ENCODE data around the gene ANKRD12. TPM values are rescaled to one million over a fixed set of nuclear protein-coding genes. Genes with fewer than 3 reads are reported as not detected.

ANKRD12 gene
- total and polyA plus RNA-seq, 7 donors = 5.1 to 132 (median 88.5) TPM

GRCh38 chr18:9177031-9177430, 40.5 kb downstream of the ANKRD12 start:
- no peak overlapping the region for H3K27ac ChIP-seq
- H3K9me3 ChIP-seq = no peaks in the 10 kb centered on the region
- no peak for DNase-seq
- H3K36me3 ChIP-seq = no peaks in the 10 kb centered on the region
- H3K4me1 ChIP-seq = peaks cover 0 to 61% (median 47%) of the 10 kb centered on the region in 4 donors
- intact Hi-C loops (cut with DNase I) = loop anchor here (2.0 kb wide), 1 partner anchor 46 kb away; no protein-coding TSS in a partner anchor
- WGBS, 2 donors = 84 to 90% methylated on average over 6 of the region's 6 CpGs
- no peak overlapping the region for H3K4me3 ChIP-seq
- H3K27me3 ChIP-seq = no peaks in the 10 kb centered on the region
- no peak for TF ChIP-seq POLR2A (IDR thresholded peaks at IDR 0.05)
- TF ChIP-seq, protein P1, sequence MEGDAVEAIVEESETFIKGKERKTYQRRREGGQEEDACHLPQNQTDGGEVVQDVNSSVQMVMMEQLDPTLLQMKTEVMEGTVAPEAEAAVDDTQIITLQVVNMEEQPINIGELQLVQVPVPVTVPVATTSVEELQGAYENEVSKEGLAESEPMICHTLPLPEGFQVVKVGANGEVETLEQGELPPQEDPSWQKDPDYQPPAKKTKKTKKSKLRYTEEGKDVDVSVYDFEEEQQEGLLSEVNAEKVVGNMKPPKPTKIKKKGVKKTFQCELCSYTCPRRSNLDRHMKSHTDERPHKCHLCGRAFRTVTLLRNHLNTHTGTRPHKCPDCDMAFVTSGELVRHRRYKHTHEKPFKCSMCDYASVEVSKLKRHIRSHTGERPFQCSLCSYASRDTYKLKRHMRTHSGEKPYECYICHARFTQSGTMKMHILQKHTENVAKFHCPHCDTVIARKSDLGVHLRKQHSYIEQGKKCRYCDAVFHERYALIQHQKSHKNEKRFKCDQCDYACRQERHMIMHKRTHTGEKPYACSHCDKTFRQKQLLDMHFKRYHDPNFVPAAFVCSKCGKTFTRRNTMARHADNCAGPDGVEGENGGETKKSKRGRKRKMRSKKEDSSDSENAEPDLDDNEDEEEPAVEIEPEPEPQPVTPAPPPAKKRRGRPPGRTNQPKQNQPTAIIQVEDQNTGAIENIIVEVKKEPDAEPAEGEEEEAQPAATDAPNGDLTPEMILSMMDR (IDR thresholded peaks at IDR 0.05) = no peak
- TF ChIP-seq POLR2AphosphoS5 (IDR thresholded peaks at IDR 0.05) = no peak
- no peak for TF ChIP-seq EP300 (IDR thresholded peaks at IDR 0.05)

DNA sequence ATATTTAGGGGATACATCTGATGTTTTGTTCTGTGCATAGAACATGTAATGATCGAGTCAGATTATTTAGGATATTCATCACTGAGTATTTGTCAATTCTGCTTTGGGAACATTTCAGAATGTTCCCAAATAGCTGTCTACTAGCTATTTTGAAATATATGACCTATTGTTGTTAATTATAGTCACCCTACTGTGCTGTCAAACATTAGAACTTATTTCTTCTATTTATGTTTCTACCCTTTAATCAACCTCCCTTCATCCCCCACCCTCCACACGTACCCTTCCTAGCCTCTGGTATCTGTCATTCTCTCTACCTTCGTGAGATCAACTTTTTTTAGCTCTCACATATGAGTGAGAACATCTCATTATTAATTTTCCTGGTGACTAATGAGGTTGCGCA, 40.9 kb downstream of the ANKRD12 start:
- no peaks in the 10 kb centered on the region for H3K9me3 ChIP-seq
- intact Hi-C loops (cut with DNase I) = loop anchor here (2.0 kb wide), 1 partner anchor 47 kb away; no protein-coding TSS in a partner anchor
- peaks cover 0 to 59% (median 46%) of the 10 kb centered on the region in 4 donors for H3K4me1 ChIP-seq
- peaks cover 0 to 3% (median 0%) of the 10 kb centered on the region in 4 donors for H3K36me3 ChIP-seq
- no peak overlapping the region for H3K4me3 ChIP-seq
- WGBS, 2 donors = 90 to 92% methylated on average over 4 of the region's 4 CpGs
- no peak for TF ChIP-seq POLR2AphosphoS5 (IDR thresholded peaks at IDR 0.05)
- TF ChIP-seq, protein P1 (IDR thresholded peaks at IDR 0.05) = no peak
- TF ChIP-seq EP300 (IDR thresholded peaks at IDR 0.05) = no peak
- TF ChIP-seq POLR2A (IDR thresholded peaks at IDR 0.05) = no peak
- H3K27ac ChIP-seq = peak overlapping the region in 1 of 4 donors; percentile 1
- no peaks in the 10 kb centered on the region for H3K27me3 ChIP-seq
- no peak for DNase-seq

GRCh38 chr18:9178557-9178956, 42.0 kb downstream of the ANKRD12 start:
- H3K4me1 ChIP-seq = peaks cover 0 to 50% (median 38%) of the 10 kb centered on the region in 4 donors
- H3K27ac ChIP-seq = no peak overlapping the region
- H3K9me3 ChIP-seq = no peaks in the 10 kb centered on the region
- intact Hi-C loops (cut with DNase I) = no loop called here
- no peak for DNase-seq
- peaks cover 0 to 14% (median 0%) of the 10 kb centered on the region in 4 donors for H3K36me3 ChIP-seq
- no peaks in the 10 kb centered on the region for H3K27me3 ChIP-seq
- WGBS, 2 donors = 84 to 92% methylated on average over 1 of the region's 1 CpG
- TF ChIP-seq POLR2AphosphoS5 (IDR thresholded peaks at IDR 0.05) = no peak
- TF ChIP-seq EP300 (IDR thresholded peaks at IDR 0.05) = no peak
- TF ChIP-seq POLR2A (IDR thresholded peaks at IDR 0.05) = no peak
- TF ChIP-seq, protein P1 (IDR thresholded peaks at IDR 0.05) = no peak
- no peak overlapping the region for H3K4me3 ChIP-seq

DNA sequence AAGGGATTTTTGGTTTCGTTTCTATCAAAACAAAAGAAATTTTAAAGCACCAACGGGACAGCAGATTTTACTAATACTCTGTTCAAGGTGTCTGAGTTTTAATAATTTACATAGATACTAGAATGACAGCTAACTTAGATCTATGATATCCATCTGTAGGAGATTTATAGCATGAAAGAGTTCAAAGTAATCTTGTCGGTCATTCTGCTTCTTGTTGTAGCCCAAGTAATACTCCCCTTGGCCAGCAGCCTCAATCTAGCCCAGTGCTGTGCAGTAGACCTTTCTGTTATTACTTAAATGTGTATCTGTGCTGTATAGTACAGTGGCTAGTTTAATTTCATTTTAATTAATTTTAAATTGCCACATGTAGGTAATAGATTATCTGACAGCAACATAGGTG, 44.7 kb downstream of the ANKRD12 start:
- WGBS, 2 donors = 88 to 89% methylated on average over 3 of the region's 3 CpGs
- Histone ChIP-seq H3K27me3 (no peaks in the 10 kb centered on the region), H3K9me3 (no peaks in the 10 kb centered on the region), H3K27ac (no peak overlapping the region), H3K36me3 (peaks cover 0 to 15% (median 2%) of the 10 kb centered on the region in 4 donors), H3K4me1 (peaks cover 0 to 47% (median 29%) of the 10 kb centered on the region in 4 donors), H3K4me3 (no peak overlapping the region)
- DNase-seq = no peak
- TF ChIP-seq, protein P1 (IDR thresholded peaks at IDR 0.05) = no peak
- TF ChIP-seq POLR2AphosphoS5 (IDR thresholded peaks at IDR 0.05) = no peak
- TF ChIP-seq POLR2A (IDR thresholded peaks at IDR 0.05) = no peak
- no peak for TF ChIP-seq EP300 (IDR thresholded peaks at IDR 0.05)
- intact Hi-C loops (cut with DNase I) = no loop called here

Measured in sigmoid colon (tissue), 7 donors.